ENCODE results near the gene TREML1. TPM values are rescaled to one million over a fixed set of nuclear protein-coding genes. Genes with fewer than 3 reads are reported as not detected.
"Not testable (repeated sequence)": the region's sequence is repeated elsewhere in the genome, so short reads cannot be mapped to it uniquely, and the experiment has no call there.

The TREML1 gene
- total RNA-seq, 1 donor from 2014 or later, result 2.5 TPM

DNA sequence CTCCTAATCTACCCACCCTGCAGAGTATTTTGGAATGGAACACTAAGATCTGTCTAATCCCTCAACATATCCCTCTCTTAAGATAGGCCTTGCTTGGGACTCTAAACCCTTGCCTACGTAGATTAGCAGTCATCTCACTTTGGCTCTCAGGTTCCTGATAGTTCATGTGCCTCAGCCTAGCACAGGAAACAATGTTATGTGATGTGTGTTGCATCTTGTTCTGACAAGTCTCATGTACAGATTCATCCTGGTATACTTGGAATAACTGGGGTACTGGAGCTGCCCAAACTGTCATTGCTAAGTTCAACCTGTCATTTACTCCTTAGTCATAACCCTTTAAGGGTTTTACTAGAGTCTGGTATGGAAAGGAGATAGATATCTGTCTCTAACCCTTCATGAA is 34.1 kb downstream of the TREML1 start:
- H3K4me1 ChIP-seq, result no peaks in the 10 kb centered on the region
- intact Hi-C loops (cut with DNase I), result no loop called here
- no peaks in the 10 kb centered on the region for H3K9me3 ChIP-seq
- H3K27ac ChIP-seq, result no peak overlapping the region
- ATAC-seq (no peak), DNase-seq (no peak)
- H3K27me3 ChIP-seq, result no peaks in the 10 kb centered on the region
- TF ChIP-seq, protein P1, sequence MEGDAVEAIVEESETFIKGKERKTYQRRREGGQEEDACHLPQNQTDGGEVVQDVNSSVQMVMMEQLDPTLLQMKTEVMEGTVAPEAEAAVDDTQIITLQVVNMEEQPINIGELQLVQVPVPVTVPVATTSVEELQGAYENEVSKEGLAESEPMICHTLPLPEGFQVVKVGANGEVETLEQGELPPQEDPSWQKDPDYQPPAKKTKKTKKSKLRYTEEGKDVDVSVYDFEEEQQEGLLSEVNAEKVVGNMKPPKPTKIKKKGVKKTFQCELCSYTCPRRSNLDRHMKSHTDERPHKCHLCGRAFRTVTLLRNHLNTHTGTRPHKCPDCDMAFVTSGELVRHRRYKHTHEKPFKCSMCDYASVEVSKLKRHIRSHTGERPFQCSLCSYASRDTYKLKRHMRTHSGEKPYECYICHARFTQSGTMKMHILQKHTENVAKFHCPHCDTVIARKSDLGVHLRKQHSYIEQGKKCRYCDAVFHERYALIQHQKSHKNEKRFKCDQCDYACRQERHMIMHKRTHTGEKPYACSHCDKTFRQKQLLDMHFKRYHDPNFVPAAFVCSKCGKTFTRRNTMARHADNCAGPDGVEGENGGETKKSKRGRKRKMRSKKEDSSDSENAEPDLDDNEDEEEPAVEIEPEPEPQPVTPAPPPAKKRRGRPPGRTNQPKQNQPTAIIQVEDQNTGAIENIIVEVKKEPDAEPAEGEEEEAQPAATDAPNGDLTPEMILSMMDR (IDR thresholded peaks at IDR 0.05), result no peak
- H3K36me3 ChIP-seq, result no peaks in the 10 kb centered on the region
- H3K4me3 ChIP-seq, result no peak overlapping the region

DNA sequence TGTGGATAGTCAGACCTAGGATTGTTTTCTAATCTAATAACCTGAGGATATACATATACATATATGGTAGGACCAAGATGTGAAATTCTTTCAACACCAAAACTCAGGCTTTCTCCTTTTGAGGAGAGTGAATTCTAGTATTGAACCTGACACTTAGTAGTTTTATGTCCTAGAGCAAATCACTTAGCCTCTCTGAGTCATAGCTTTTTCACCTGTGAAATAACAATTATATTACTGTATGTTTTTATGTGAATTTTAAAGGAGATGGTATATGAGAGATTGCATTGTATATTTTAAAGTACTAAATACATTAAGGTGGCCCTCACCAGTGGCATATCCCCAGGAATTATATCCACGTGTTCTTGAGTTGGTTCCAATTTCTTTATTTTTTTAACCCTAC is 34.6 kb downstream of the TREML1 start:
- H3K27me3 ChIP-seq, result no peaks in the 10 kb centered on the region
- H3K36me3 ChIP-seq, result no peaks in the 10 kb centered on the region
- TF ChIP-seq, protein P1 (IDR thresholded peaks at IDR 0.05), result no peak
- DNase-seq, result no peak
- ATAC-seq, result no peak
- H3K4me1 ChIP-seq, result no peaks in the 10 kb centered on the region
- H3K27ac ChIP-seq, result no peak overlapping the region
- H3K4me3 ChIP-seq, result no peak overlapping the region
- intact Hi-C loops (cut with DNase I), result no loop called here
- H3K9me3 ChIP-seq, result no peaks in the 10 kb centered on the region

DNA sequence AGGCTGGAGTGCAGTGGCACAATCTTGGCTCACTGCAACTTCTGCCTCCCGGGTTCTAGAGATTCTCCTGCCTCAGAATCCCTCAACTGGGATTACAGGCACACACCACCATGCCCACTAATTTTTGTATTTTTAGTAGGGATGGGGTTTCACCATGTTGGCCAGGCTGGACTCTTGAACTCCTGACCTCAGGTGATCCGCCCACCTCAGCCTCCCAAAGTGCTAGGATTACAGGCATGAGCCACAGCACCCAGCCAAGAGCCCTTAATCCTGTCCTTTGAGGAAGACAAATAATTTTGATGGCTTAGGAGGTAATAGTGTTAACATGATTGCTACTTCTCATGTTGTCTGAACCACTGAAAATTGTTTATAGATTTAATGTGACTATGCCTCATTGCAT is 39.1 kb downstream of the TREML1 start:
- H3K36me3 ChIP-seq; DNase-seq; H3K4me3 ChIP-seq; ATAC-seq; H3K27me3 ChIP-seq; H3K4me1 ChIP-seq; H3K9me3 ChIP-seq; H3K27ac ChIP-seq; intact Hi-C loops (cut with DNase I): not testable (repeated sequence)

DNA sequence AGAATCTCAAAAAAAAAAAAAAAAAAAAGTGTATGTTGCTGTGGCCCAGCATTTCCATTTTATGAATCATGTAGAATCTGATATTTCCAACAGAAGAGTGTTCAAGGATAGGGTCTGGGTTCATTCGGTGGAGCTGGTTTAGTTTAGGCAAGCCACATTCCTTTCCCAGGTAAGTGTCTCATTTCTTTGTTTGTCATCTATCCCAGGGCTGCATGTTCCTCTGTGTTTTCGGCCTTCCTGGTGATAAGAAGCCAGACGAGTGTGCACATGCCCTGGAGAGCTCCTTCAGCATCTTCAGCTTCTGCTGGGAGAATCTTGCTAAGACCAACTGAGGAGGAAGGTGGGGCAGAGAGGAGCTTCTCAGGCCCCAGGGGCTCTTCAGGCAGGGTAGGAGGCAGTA is 43.1 kb downstream of the TREML1 start:
- Histone ChIP-seq H3K27ac (no peak overlapping the region), H3K36me3 (no peaks in the 10 kb centered on the region), H3K27me3 (no peaks in the 10 kb centered on the region), H3K4me3 (no peak overlapping the region), H3K4me1 (no peaks in the 10 kb centered on the region), H3K9me3 (no peaks in the 10 kb centered on the region)
- peak; percentile 62 for ATAC-seq
- intact Hi-C loops (cut with DNase I), result no loop called here
- no peak for DNase-seq
- TF ChIP-seq, protein P1 (IDR thresholded peaks at IDR 0.05), result no peak

DNA sequence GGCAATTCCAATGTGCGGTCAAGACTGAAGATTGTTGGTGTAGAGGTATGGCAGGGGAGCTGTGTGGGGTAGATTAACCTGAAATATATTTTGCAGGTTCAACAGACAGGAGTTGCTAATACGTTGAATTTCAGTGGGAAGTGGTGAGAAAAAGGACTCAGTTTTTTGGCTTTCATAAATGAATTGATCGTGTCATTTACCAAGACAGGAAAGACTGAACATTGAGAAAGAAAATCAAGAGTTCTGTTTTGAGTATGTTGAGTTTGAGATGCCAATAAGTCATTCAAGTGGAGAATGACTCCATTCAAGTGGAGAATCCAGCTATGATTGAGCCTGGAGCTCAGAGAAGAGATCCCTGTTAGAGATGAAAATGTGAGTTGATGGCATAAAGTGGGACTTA is 50.3 kb downstream of the TREML1 start:
- no peak overlapping the region for H3K27ac ChIP-seq
- H3K4me1 ChIP-seq, result no peaks in the 10 kb centered on the region
- no peaks in the 10 kb centered on the region for H3K9me3 ChIP-seq
- intact Hi-C loops (cut with DNase I), result no loop called here
- TF ChIP-seq, protein P1 (IDR thresholded peaks at IDR 0.05), result no peak
- H3K4me3 ChIP-seq, result no peak overlapping the region
- no peaks in the 10 kb centered on the region for H3K27me3 ChIP-seq
- DNase-seq (no peak), ATAC-seq (no peak)
- H3K36me3 ChIP-seq, result peaks cover 29% of the 10 kb centered on the region

DNA sequence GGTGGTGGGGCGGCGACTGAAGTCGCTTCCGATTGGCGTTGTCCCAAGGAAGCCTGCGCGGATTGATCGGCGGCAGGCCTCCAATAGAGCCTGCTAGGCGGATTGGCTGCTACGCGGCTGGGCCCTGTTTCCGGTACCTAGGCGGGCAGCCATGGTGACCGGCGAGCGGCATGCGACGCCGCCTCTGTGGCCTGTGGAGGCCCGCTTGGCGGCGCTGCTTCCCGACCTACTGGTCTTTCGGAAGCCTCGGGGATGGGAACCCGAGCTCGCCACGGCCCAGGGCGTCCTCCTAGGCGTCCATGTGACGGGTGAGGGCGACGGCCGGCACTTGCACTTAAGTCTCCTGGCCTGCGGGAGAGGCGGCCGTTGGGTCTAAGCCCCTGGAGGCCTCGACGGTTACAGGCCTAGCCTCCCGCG is 53.3 kb downstream of the TREML1 start:
- Histone ChIP-seq H3K4me3 (no peak overlapping the region), H3K36me3 (peaks cover 58% of the 10 kb centered on the region), H3K9me3 (no peaks in the 10 kb centered on the region), H3K4me1 (no peaks in the 10 kb centered on the region), H3K27ac (no peak overlapping the region), H3K27me3 (no peaks in the 10 kb centered on the region)
- ATAC-seq, result no peak
- intact Hi-C loops (cut with DNase I), result no loop called here
- TF ChIP-seq, protein P1 (IDR thresholded peaks at IDR 0.05), result no peak
- no peak for DNase-seq

Other genes starting within 250 kb of the TREML1 start
- 1.4 TPM for gene UNC5CL, start 115.1 kb downstream of the TREML1 start, total RNA-seq
- gene TSPO2, start 111.9 kb downstream of the TREML1 start, total RNA-seq, result not detected
- gene APOBEC2, start 101.1 kb downstream of the TREML1 start, total RNA-seq, result not detected
- 22.1 TPM for gene OARD1, start 82.0 kb downstream of the TREML1 start, total RNA-seq
- 23.9 TPM for gene NFYA, start 81.4 kb downstream of the TREML1 start, total RNA-seq
- gene TREM2, start 8.8 kb upstream of the TREML1 start, total RNA-seq, result 62.2 TPM
- gene TREML2, start 46.8 kb upstream of the TREML1 start, total RNA-seq, result 0.61 TPM
- gene TREML4, start 74.0 kb upstream of the TREML1 start, total RNA-seq, result not detected
- gene TREM1, start 132.3 kb upstream of the TREML1 start, total RNA-seq, result 61.2 TPM
- gene NCR2, start 181.3 kb upstream of the TREML1 start, total RNA-seq, result not detected

All from upper lobe of right lung (tissue), 1 donor.